Parathyroid adenoma (tissue), 2 donors: ENCODE data around the gene BCKDHB.
"Not testable (repeated sequence)": the region's sequence is repeated elsewhere in the genome, so short reads cannot be mapped to it uniquely, and the experiment has no call there.

Experiments
- H2AFZ ChIP-seq: fragments of 300-600 bp; sonication (generic); one replicate; pipeline ENCODE4 v1.7.0; 2017; ENCODE audit warnings: antibody characterized with exemption, mild to moderate bottlenecking
- H3K27ac ChIP-seq: fragments of 300-600 bp; sonication (generic); one replicate; pipeline ENCODE4 v1.7.0; 2017
- H3K27me3 ChIP-seq: fragments of 300-600 bp; sonication (generic); one replicate; pipeline ENCODE4 v1.7.0; 2017; ENCODE audit warnings: low read length; ENCODE audit not compliant: control insufficient read depth, insufficient read depth
- H3K36me3 ChIP-seq: fragments of 300-600 bp; sonication (generic); one replicate; pipeline ENCODE4 v1.7.0; 2017; ENCODE audit warnings: low read length; ENCODE audit not compliant: control insufficient read depth, insufficient read depth
- H3K4me1 ChIP-seq: fragments of 300-600 bp; sonication (generic); one replicate; pipeline ENCODE4 v1.7.0; 2017; ENCODE audit warnings: control low read depth
- H3K4me2 ChIP-seq: fragments of 300-600 bp; sonication (generic); one replicate; pipeline ENCODE4 v1.7.0; 2017; ENCODE audit warnings: low read length
- H3K4me3 ChIP-seq: fragments of 300-600 bp; sonication (generic); one replicate; pipeline ENCODE4 v1.7.0; 2017; ENCODE audit warnings: low read depth, low read length
- H3K79me2 ChIP-seq: fragments of 300-600 bp; sonication (generic); one replicate; pipeline ENCODE4 v1.7.0; 2017; ENCODE audit warnings: control low read depth
- H3K9ac ChIP-seq: fragments of 300-600 bp; sonication (generic); one replicate; pipeline ENCODE4 v1.7.0; 2017; ENCODE audit warnings: mild to moderate bottlenecking
- H3K9me3 ChIP-seq: fragments of 300-600 bp; sonication (generic); one replicate; pipeline ENCODE4 v1.7.0; 2017; ENCODE audit warnings: low read length; ENCODE audit not compliant: control insufficient read depth
- CTCF ChIP-seq: fragments of 300-600 bp; sonication (generic); IDR thresholded peaks from one replicate; pipeline ENCODE4 v1.7.0; 2017; ENCODE audit warnings: antibody characterized with exemption, mild to moderate bottlenecking
- donor health status: primary hyperparathyroidism.

The BCKDHB gene

DNA sequence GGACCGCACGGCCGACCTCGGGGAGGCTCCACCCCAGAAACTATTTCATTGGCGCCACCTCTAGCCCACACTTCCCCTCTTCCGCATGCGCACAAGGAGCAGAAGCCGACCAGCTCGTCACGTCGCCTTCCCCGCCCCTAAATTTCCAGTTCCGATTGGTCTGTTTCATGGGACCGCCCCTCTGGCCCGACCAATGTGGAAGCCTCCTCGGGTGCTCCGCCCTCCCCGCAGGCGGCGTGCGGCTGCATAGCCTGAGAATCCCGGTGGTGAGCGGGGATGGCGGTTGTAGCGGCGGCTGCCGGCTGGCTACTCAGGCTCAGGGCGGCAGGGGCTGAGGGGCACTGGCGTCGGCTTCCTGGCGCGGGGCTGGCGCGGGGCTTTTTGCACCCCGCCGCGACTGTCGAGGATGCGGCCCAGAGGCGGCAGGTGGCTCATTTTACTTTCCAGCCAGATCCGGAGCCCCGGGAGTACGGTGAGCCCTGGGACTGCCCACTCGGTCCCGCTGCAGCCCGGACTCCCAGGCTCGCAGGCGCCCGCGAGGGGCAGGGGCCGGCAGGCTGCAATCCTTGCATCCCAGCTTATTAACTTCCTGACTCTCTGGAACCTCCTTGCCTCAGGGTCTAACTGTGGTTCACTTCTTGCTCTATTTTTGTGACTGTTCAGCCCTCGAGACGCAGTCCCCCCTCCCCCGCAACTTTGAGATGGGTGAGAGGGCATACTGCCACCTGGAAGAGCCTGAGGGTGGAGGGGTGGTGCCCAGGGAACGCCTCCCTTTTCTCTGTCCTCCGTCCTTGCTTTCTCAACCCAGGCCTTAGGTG lies at the start of gene BCKDHB:
BCKDHB (plus strand) TSS at position 254 of the 818 bp plus-strand sequence; CDS start at position 277, 23 bp downstream.
- peak within 1 kb of the TSS; percentile 39 for H3K9ac ChIP-seq
- H3K9me3 ChIP-seq: no peaks in the 10 kb centered on the region
- H3K79me2 ChIP-seq: peaks cover 2% of the 10 kb centered on the region
- peak within 1 kb of the TSS; percentile 89 for H2AFZ ChIP-seq
- no peak for TF ChIP-seq CTCF
- H3K36me3 ChIP-seq: no peaks in the 10 kb centered on the region
- H3K27me3 ChIP-seq: no peaks in the 10 kb centered on the region
- peak within 1 kb of the TSS; percentile 75 for H3K4me3 ChIP-seq
- H3K4me1 ChIP-seq: no peaks in the 10 kb centered on the region
- peak within 1 kb of the TSS; percentile 85 for H3K4me2 ChIP-seq
- peak within 1 kb of the TSS; percentile 62 for H3K27ac ChIP-seq

- H3K4me3 ChIP-seq: no peak overlapping the region
- H3K27me3 ChIP-seq: no peaks in the 10 kb centered on the region
- TF ChIP-seq CTCF: no peak
- no peak overlapping the region for H3K4me2 ChIP-seq
- H2AFZ ChIP-seq: no peak overlapping the region
- no peaks in the 10 kb centered on the region for H3K9me3 ChIP-seq
- H3K9ac ChIP-seq: no peak overlapping the region
- H3K36me3 ChIP-seq: no peaks in the 10 kb centered on the region
- H3K27ac ChIP-seq: no peak overlapping the region
- no peaks in the 10 kb centered on the region for H3K79me2 ChIP-seq
- H3K4me1 ChIP-seq: peaks cover 4% of the 10 kb centered on the region
Measured at GRCh38 chr6:80060774-80061173, 45.7 kb upstream of the BCKDHB start.

DNA sequence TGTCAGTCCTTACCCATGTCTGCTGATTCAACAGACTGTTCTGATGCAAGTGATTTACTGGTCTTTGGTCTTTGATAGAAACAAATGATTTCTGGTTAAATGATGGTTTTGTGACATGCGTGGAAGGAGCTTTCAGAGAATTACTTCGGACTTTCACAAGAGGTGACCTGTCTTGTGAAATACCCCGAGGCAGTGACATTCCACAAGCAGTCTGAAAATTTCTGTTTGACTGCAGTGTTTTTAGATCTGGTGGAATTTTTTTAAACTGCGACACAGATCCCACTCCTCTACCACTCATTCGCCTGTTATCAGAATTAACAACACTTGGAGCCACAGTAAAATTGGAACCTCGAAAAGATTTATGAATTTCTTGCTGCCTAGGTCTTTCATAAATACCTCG lies 38.3 kb upstream of the BCKDHB start:
- H3K36me3 ChIP-seq, H3K27me3 ChIP-seq, H3K9me3 ChIP-seq, H3K4me2 ChIP-seq, H3K4me1 ChIP-seq, H2AFZ ChIP-seq, H3K9ac ChIP-seq, H3K4me3 ChIP-seq, H3K79me2 ChIP-seq, H3K27ac ChIP-seq: not testable (repeated sequence)

GRCh38 chr6:80070431-80070830 lies 36.0 kb upstream of the BCKDHB start:
- H3K4me3 ChIP-seq, H3K4me2 ChIP-seq, H3K79me2 ChIP-seq, H2AFZ ChIP-seq, H3K9me3 ChIP-seq, H3K27ac ChIP-seq, H3K9ac ChIP-seq, H3K4me1 ChIP-seq, H3K27me3 ChIP-seq, H3K36me3 ChIP-seq: not testable (repeated sequence)

- Histone ChIP-seq H2AFZ (no peak overlapping the region), H3K9ac (no peak overlapping the region), H3K27me3 (no peaks in the 10 kb centered on the region), H3K27ac (no peak overlapping the region), H3K9me3 (no peaks in the 10 kb centered on the region), H3K4me1 (no peaks in the 10 kb centered on the region), H3K4me2 (no peak overlapping the region), H3K4me3 (no peak overlapping the region), H3K36me3 (no peaks in the 10 kb centered on the region), H3K79me2 (no peaks in the 10 kb centered on the region)
- TF ChIP-seq CTCF: no peak
Measured at GRCh38 chr6:80077067-80077466, 29.4 kb upstream of the BCKDHB start.
